ENCODE results near the gene CRHR2. TPM values are rescaled to one million over a fixed set of nuclear protein-coding genes. Genes with fewer than 3 reads are reported as not detected.

CRHR2 gene
- total RNA-seq, 4 donors from 2014 or later, result 1.1 TPM; not detected in 3

DNA sequence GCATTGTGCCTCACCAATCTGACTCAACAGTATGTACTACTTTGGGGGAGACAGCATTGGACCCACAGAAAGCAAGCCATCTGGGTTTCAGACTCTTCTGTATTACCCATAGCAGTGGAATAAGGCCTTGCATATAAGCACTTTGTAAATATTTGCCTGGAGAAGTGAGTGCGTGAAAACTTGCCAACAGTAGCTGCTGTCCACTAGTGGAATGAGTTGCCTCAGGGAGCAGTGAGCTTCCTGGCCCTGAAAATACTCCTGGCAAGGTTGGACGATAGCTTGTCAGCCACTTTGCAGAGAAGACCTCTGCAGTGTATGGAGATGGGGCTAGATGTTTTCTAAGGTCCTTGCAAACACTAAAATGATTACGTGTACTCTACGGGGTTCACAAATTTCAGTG, 65.9 kb downstream of the CRHR2 start:
- TF ChIP-seq, protein P1, sequence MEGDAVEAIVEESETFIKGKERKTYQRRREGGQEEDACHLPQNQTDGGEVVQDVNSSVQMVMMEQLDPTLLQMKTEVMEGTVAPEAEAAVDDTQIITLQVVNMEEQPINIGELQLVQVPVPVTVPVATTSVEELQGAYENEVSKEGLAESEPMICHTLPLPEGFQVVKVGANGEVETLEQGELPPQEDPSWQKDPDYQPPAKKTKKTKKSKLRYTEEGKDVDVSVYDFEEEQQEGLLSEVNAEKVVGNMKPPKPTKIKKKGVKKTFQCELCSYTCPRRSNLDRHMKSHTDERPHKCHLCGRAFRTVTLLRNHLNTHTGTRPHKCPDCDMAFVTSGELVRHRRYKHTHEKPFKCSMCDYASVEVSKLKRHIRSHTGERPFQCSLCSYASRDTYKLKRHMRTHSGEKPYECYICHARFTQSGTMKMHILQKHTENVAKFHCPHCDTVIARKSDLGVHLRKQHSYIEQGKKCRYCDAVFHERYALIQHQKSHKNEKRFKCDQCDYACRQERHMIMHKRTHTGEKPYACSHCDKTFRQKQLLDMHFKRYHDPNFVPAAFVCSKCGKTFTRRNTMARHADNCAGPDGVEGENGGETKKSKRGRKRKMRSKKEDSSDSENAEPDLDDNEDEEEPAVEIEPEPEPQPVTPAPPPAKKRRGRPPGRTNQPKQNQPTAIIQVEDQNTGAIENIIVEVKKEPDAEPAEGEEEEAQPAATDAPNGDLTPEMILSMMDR (IDR thresholded peaks at IDR 0.05; ENCODE audit: low read depth), result no peak

DNA sequence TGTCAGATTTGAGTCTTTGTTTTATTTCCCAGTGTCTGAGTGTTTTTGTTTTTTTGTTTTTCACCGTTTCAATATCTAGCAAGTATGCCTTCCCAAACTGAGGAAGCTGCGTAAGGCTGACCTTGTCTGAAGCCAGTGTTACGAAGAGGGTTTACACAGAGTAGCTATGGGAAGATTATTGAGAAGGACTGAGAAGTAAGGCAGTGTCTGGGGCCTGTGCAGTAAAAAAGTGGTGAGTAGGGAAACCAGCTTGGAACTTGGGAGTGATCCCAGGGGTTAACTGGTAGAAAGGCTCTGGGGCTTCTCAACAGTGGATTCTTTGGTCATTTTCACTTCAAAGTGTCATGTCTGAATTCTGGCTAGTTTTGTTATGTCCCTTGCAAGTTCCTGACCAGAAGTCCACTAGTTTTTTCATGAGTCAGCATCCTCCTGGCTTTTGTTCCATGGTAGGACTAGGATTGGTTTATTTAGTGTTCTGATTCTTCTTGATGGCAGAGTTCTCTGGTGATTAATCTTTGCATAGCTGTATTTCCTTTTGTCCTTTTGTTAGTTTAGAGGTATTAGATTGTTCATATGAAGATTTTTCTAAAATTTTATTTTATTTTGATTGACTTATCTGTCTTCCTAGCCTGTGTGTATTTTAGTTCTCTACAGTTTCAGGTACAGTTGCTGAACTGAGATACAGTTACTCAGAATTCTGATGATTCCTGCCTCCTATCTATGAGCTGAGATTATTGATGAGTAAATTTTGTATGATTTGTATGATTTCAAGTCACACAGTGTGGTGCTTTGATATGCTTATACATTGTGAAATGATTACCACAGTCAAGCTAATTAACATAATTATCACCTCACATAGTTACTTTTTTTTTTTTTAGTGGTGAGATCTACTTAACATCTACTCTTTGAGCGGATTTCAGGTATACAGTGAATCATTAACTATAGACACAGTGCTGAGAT, 68.6 kb downstream of the CRHR2 start:
- TF ChIP-seq, protein P1 (IDR thresholded peaks at IDR 0.05; ENCODE audit: low read depth), result no peak

DNA sequence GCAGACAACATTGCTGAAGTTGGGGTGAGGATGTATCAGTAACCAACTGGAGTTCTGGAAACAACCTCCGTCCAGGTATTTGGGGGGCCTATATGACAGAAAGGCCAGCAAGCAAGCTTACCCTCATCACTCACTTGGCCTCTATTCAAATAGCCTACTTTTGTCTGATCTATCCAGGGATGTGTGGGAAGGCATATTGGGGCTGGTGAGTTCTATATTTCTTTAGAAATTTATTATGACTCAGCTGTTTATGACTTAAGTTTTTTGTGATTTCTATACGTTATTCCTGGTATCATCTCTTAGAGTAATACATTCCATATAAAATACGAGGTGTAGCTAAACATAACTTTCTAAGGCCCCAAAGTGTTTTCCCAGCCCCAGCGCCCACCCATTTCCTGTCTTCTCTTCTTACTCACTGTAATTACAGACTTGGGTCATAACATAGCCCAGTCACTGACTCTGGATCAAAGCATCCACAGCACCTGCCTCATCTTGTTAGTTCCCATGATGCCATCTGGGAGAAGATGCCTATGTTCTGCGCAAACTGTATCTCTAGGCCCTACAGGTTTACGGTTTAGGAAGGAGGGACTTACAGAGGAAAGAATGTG, 69.5 kb downstream of the CRHR2 start:
- TF ChIP-seq, protein P1 (IDR thresholded peaks at IDR 0.05; ENCODE audit: low read depth), result no peak

DNA sequence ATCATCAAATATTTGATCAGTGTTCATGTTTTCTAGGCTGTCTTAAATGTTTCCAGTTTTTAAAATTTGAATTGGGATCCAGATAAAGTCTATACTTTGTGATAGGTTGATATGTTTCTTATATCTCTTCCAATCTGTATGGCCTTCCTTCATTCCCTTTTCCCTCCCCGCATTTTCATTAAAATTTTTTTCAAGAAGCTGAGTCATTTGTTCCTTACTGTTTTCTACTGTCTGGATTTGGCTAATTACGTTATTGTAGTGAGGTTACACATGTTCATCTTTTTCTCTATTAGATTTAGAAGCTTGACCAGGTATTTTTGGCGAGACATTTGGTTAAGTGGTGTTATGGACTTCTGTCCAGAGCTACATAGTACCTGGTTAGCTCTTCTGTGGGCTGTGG, 76.4 kb downstream of the CRHR2 start:
- TF ChIP-seq, protein P1 (IDR thresholded peaks at IDR 0.05; ENCODE audit: low read depth), result no peak

DNA sequence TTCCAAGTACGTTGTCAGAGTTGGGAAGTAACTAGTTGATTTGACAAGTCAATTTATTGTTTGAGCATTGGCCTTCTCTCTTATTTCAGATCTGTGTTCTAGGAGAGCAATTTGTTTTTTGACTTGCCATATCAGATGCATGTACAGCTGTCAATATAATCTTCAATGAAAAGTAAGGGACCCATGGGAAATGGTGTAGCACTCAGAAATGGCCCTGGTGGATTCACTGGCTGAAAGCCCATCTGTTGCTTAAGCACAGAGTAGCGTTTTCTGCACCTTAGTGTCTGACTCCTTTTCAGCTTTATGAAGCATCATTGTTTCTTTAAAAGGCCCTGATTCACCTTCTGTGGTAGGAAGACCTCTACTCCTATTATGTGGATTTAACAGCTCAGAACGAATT, 77.4 kb downstream of the CRHR2 start:
- TF ChIP-seq, protein P1 (IDR thresholded peaks at IDR 0.05; ENCODE audit: low read depth), result no peak

Other genes starting within 250 kb of the CRHR2 start
- 10 to 100 TPM; 17.6 to 36.5 (median 23.0) TPM for gene NOD1, start 203.7 kb downstream of the CRHR2 start, total RNA-seq
- gene GGCT, start 177.6 kb downstream of the CRHR2 start, total RNA-seq, result 100 to 1,000 TPM in 2 of 4 donors, 10 to 100 TPM in 2; 24.4 to 271 (median 92.0) TPM
- 100 to 1,000 TPM in 1 of 4 donors, 10 to 100 TPM in 3; 36.4 to 118 (median 49.9) TPM for gene GARS1, start 87.6 kb downstream of the CRHR2 start, total RNA-seq
- gene INMT, start 69.7 kb upstream of the CRHR2 start, total RNA-seq, result 10 to 100 TPM in 2 of 4 donors, 1 to 10 TPM in 2; 1.4 to 30.1 (median 10.9) TPM
- gene MINDY4, start 89.0 kb upstream of the CRHR2 start, total RNA-seq, result 1 to 10 TPM; 3.7 to 8.5 (median 7.4) TPM
- 100 to 1,000 TPM in 3 of 4 donors, 10 to 100 TPM in 1; 74.8 to 310 (median 175) TPM for gene AQP1, start 229.4 kb upstream of the CRHR2 start, total RNA-seq

All from subcutaneous adipose tissue (tissue), 4 donors.